Measurements from ENCODE around the gene NCOA5.

Gene NCOA5

GRCh38 chr20:46060301-46060881, 29.4 kb downstream of the NCOA5 start:
- peak in 2 of 3 experiments; percentile 74 to 94 for DNase-seq

DNA sequence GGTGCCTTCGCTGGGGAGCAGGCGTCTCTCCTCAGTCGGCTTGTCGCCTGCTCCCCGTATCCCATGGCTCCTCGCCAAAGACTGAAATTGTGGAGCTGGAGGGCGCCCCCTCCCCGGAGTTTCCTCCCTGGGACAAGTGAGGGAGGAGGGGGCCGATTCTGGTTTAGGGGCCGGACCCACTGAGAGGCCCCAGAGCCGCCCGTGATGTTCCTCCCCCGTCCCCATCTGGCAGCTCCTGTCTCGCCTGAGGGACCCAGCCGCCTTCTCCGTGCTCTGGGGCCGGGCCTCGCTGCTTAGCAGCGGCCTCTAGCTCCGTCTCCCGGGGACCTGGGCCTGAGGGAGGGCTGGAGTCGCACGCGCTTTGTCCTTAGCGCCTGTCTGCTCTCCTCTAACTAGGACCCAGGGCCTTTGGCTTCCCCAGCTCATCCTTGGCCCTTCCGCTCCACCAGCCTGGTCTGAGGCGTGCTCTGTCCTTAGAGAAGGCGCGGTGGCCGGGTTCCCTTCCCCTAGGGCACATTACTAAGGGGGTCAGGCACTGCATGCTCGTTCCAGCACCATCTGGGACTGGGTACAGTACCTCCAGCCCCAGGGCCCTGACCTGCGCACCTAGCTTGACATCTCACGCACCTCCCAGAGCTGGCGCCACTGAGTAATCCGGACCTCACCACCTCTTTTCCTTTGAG, 31.0 kb downstream of the NCOA5 start:
- DNase-seq: no peak

GRCh38 chr20:46057856-46058598, 31.7 kb downstream of the NCOA5 start:
- no peak for DNase-seq

DNA sequence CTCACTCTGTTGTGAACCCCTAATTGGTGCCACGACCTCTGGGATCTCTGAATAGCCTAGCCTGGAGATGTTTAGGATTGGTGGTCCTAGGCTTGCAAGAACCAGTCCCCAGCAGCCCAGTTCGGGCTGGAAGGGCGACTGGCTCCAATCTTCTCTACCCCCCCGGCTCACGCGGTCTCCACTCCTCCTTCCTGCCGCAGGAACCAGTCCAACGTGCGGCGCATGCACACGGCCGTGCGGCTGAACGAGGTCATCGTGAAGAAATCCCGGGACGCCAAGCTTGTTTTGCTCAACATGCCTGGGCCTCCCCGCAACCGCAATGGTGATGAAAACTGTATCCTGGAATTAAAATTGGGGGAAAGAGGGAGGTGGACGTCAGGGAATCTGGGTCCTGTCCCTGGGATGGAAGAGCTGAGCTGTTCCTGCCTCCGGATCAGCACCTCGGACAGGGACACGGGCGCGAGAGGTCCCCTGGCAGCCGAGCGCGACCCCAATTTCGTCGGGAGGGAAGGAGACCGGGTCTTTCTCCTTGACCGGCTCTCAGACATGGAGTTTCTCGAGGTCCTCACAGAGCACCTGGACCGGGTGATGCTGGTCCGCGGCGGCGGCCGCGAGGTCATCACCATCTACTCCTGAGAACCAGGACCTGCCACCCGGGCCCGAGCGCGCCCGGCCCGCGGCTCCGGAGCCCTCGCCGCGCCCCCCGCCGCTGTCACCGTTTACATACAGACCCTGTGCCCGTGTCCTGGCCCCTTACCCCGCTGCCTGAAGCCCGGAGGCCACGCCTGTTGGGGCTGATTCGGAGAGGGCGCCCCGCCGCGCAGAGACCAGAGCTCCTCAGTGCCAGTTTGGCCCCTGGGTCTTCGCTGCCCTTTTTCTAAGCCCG, 32.5 kb downstream of the NCOA5 start:
- no peak for DNase-seq

DNA sequence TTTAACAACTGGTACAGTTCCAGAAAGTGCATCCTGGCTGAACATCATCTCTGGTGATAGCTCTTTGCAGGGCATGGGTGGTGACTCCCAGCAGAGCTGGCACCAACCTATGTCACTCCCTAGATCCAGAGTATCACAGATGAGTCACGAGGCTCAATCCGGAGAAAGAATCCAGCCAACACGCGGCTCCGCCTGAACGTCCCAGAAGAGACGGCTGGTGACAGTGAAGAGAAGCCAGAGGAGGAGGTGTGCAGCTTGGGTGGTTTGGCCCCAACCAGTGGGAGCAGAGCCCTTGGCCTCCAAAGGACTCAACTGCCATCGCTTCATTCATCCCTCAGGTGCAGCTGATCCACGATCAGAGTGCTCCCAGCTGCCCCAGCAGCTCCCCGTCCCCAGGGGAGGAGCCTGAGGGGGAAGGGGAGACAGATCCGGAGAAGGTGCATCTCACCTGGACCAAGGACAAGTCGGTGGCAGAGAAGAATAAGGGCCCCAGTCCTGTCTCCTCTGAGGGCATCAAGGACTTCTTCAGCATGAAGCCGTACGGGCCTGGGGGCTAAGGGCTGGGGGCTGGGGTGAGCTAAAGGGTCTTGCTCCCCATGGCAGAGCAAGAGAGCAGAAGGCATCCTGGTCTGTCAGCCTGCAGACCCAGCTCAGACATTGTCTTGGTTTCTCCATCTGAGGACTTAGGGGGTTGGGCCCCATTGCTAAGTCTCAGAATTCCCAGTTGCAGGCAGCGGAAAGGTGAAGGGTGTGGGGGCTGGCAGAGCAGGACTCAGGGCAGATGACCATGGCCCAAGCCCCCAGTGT, 33.5 kb downstream of the NCOA5 start:
- no peak for DNase-seq

DNA sequence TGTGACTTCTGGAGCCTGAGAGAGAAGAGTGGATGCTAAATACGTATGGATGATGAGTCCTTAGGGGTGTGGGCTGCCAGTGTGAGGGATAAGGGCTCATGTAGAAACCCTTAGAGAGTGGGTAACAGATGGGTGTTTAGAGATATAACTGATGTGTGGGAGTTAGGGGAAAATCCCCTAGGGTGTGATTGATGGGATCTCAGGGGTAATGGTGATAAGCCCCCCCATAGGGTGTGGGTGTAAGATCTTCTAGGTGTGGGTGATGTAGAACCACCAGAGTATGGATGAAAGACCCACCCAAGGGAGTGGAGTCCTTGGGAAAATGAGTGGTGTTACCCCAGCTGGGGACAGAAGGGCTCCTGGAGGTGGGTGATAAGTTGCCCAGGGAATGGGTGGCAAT, 34.5 kb downstream of the NCOA5 start:
- no peak for DNase-seq

- DNase-seq: no peak
These were observed 35.2 kb downstream of the NCOA5 start for GRCh38 chr20:46054606-46055005.

DNA sequence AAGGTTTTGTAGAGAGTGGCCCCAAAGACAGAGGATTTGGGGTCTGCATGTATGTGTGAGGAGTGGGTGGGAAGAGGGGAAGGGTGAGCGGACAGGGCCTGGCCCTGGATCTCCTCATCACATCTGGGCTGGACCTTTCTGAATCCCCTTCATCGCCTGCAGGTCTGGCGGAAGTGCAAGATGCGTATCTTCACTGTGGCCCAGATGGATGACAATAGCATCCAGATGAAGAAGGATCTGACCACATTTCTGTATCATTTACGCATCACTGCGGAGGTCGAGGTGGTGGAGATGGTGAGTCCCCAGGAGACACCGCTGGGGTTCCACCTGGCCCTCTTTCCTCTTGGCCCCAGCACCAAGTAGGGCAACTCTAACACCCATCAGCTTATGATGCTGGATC, 36.3 kb downstream of the NCOA5 start:
- no peak for DNase-seq

DNA sequence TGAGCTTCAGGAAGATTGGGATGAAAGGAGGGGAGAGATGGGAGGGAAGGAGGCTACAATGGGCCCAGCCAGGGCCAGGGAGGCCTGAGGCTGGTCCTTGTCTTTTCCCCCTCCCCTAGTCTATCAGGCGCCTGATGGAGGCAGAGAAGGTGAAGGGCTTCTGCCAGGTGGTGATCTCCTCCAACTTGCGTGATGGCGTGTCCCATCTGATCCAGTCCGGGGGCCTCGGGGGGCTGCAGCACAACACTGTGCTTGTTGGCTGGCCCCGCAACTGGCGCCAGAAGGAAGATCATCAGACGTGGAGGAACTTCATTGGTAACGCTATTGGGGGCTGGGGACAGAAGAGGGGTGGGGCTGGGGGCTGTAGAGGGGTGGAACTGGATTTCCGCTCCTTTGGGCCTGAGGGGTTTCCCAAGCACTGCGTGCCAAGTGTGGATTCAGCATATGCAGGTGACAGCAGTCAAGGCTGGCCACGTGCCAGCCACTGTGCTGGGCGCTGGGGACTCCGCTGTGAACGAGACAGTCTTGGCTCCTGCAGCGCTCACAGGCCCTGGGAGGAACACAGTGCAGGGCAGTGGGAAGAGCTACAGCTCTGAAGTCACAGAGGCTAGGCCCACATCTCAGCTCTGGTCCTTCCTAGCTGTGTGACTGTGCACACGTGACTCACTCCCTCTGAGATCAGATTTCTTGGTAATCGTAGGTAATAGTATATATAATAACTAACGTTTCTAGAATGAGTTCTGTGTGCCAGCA, 38.0 kb downstream of the NCOA5 start:
- peak; percentile 15 to 67 (median 30) for DNase-seq

DNA sequence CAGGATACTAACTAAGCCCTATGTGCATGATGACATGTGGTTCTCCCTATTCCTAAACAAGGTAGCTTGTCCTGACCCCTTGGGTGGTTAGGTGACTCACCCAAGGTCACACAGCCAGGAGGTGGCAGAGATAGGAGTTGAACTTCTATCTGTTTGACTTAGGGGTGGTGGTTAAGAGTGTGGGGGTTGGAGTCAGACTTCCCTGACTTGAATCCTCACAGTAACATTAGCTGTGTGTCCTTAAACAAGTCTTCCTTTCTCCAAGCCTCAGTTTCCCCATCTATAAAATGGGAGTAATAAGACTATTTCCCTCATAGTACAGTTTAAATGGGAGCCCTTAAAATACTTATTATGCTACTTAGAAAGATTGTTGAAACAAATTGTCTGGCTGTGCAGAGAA, 38.9 kb downstream of the NCOA5 start:
- DNase-seq: no peak

DNA sequence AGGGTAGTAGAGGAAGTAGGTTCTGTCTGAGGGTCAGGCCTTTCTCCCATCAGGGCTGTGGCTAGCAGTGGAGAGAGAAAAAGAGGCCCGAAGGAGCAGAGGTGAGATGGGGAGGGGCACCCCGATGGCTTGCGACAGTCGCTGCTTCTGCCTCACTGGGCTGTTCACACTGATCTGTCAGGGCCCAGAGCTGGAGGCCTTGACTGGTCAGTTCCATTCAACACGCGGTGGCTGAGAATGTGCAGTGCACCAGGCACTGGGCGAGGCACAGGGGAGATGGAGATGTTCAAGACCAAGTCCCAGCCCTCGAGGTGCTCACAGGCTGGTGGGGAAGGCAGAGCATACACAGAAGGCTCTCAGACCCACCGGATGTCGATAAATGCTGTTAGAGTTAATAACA, 39.3 kb downstream of the NCOA5 start:
- DNase-seq: no peak

GRCh38 chr20:46049815-46050214, 39.9 kb downstream of the NCOA5 start:
- no peak for DNase-seq

- DNase-seq: no peak
These were observed 40.6 kb downstream of the NCOA5 start for GRCh38 chr20:46049190-46049589.

- DNase-seq: no peak
These were observed 41.9 kb downstream of the NCOA5 start for GRCh38 chr20:46047821-46048220.

DNA sequence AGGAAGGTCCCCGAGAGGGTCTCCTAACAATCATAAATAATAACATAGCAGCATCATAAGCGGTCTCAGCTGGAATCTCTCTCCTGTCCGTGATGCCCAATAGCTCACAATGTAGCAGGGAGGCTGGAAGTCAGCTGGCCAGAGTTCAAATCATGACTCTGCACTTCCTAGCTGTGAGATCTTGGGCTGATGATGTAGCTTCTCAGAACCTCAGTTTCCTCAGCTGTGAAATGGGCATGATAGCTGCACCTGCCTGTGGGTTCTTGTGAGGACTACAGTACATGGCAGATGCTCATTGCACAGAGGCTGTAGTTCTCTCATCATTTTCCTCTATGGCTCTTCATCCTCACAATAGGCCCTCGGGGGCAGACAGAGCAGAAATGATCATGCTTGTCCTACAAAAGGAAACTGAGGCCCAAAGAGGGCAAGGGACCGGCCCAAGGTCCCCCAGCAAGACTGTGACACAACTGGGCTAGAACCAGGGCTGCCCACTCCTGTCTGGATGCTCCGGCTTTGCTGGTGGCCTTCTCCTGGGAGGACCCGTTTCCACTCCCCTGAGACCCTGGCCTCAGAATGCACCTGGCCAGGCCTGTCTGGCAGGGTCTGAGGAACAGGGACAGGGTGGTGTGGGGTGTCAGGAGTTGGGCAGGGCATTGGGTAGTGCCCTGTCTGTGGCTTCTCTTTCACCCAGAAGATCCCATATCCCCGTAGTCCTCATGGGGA, 43.0 kb downstream of the NCOA5 start:
- DNase-seq: no peak

DNA sequence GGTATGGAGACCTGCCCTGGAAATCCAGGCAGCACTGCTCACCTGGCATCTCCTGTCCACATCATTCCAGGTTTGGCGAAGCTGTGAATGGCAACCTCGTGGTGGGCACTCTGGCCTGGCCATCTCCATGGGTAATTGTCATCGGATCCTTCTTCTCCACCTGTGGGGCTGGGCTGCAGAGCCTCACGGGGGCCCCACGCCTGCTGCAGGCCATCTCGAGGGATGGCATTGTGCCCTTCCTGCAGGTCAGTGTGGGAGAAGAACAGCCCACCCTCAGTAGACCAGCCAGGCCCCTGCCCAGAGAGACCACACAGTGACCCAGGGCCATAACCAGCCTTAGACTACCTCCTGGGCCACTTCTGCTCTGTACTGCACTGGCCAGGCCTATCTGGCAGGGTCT, 44.9 kb downstream of the NCOA5 start:
- no peak for DNase-seq

DNA sequence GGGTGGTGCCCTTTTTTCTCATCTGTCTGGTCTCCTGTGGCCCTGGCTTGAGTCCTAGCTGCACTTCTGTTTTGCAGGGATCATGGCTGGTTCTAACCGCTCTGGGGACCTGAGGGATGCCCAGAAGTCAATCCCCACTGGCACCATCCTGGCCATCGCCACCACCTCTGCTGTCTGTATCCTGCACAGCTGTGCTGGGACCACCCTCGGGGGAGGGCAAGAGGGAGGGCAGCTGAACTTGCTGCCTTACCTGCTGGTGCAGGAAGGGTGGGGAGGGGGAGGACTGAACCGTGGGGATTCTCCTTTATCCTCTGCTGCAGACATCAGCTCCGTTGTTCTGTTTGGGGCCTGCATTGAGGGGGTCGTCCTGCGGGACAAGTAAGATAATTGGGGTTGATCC, 46.2 kb downstream of the NCOA5 start:
- no peak for DNase-seq

DNA sequence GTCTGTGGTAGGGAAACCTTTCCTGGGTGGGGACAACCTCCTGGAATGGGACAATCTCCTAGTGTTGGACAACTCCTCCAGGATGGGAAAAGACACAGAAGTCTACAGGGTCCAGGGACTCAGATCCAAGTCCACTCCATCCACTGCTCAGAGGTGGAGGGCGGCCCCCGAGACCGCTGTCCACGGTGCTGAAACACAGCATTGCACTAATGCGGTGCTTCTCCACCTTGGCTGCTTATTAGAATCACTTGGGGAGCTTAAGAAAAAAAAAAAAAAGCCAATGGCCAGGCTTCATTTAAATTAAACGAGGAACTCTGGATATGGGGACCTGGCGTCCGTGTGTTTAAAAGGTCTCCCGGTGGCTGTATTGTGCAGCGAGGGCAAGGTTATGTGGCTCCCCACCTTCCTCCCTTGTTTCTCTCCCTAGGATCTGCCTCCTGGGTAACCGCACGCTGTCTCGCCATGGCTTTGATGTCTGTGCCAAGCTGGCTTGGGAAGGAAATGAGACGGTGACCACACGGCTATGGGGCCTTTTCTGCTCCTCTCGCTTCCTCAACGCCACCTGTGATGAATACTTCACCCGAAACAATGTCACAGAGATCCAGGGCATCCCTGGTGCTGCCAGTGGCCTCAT, 48.7 kb downstream of the NCOA5 start:
- DNase-seq: no peak

- no peak for DNase-seq
These were observed 52.7 kb downstream of the NCOA5 start for GRCh38 chr20:46037036-46037435.

DNA sequence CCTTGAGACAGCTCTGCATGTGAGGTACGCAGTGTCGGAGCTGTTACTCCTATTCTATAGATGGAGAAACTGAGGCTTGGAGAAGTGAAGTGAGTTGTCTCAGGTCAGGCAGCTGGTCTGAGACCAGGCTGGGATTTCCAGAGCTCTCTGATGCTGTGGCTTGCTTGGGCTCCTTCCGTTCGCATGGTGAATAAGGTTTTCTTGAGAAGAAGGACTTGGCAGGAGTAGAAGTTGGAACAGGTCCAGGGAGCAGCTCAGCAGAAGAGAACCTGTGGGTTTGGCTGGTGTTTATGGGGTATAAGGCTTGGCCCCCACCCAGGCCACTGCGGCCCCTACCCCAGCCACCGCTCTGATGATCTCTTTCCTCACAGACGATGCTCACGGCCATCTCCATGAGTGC, 53.4 kb downstream of the NCOA5 start:
- no peak for DNase-seq

All from NCI-H1417 (cell line).